OCI-LY7 (cell line): Measurements from ENCODE around the gene CAMK2N1.

ENCODE experiments used
- CTCF ChIP-seq: fragments of 200-600 bp; sonication (generic); conservative IDR thresholded peaks from 2 replicates; pipeline ENCODE4 v1.5.1; 2014; ENCODE audit warnings: mild to moderate bottlenecking, antibody characterized with exemption, low read length, moderate library complexity, mixed read lengths
- EZH2phosphoT487 ChIP-seq: fragments of 200-600 bp; sonication (generic); IDR thresholded peaks from 2 replicates; pipeline ENCODE4 v1.6.1; 2018; ENCODE audit warnings: low read depth, borderline replicate concordance, mild to moderate bottlenecking, mixed run types, antibody characterized with exemption, low read length, moderate library complexity, mixed read lengths

DNA sequence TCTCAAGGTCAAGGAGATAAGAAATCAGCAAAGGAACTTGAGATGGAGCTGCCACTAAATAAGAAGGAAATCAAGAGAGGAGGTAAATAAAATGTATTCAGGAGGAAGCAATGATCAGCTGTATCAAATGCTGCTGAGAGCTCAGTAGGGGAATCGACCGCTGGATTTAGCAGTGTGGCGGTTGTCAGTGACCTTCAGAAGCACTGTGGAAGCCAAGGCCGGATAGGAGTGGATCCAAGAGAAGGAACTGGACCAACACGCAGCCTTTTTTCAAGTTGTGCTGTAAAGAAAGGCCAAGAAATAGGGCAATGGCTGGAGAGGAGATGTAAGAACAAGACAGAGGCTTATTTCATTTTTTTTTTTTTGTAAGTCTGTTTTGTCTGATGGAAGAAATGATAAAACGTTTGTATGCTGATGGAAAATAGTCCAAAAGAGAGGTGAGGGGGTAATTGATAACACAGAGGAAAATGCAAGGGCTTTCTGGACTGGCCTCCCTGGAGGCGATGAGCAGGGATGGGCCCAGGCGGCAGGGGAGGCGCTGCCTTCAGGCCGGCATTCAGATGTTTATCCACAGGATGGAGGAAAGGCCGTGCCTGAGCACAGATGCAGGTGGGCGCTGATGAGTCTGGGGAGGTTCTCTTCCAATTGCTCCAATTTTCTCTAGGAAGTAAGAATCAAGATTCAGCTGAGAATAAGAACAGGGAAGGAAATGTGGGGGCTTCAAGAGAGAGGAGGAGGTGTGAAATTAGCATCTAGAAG lies 48.8 kb upstream of the CAMK2N1 start:
- no peak for TF ChIP-seq CTCF
- no peak for TF ChIP-seq EZH2phosphoT487
